HCT116 (cell line): ENCODE measurements around the gene NTN3. TPM values are rescaled to one million over a fixed set of nuclear protein-coding genes. Genes with fewer than 3 reads are reported as not detected.

ENCODE experiments used
- ATAC-seq: fragments of 200-7000 bp; cut with Tn5 transposase; 2 replicates; pipeline ENCODE4 v1.9.1; 2020; ENCODE audit warnings: mild to moderate bottlenecking, moderate library complexity
- BruUV-seq: library from RNA; stranded (reverse); fragments of 400-500 nt; replicated peaks from 2 replicates; lab custom pipeline; 2021; lab: Mats Ljungman, UMichigan
- CTCF ChIA-PET: fragments of 300-600 bp; sonication (Branson Sonifier 250); formaldehyde crosslinking; loops from one replicate; lab custom pipeline; 2021; ENCODE audit warnings: antibody characterized with exemption; lab: Charles Lee
- POLR2A ChIA-PET: fragments of 300-600, 350-600 bp; sonication (Branson Sonifier 250); formaldehyde crosslinking; loops from one replicate; lab custom pipeline; 2021; ENCODE audit warnings: antibody characterized with exemption; lab: Charles Lee
- RAD21 ChIA-PET, 2 experiments: fragments of 300-600 bp; sonication (Branson Sonifier 250); formaldehyde crosslinking; loops; one replicate each; lab custom pipeline; 2023; ENCODE audit warnings: low total read pairs in 2 of 2; ENCODE audit not compliant: uncharacterized antibody in 2 of 2, unreplicated experiment in 2 of 2, low non-redundant PET in 1 of 2; lab: Charles Lee
- DNase-seq: peaks from one replicate; pipeline ENCODE4 v3.0.0-alpha.2; 2010; ENCODE audit warnings: low read depth, low spot score
- H2AFZ ChIP-seq: fragments of 200-600 bp; shearing (Covaris generic), sonication (generic); 2 replicates; pipeline ENCODE4 v1.6.1; 2017; ENCODE audit warnings: low read depth, mixed run types, mixed read lengths, antibody characterized with exemption, low read length; ENCODE audit not compliant: poor library complexity, severe bottlenecking
- H3K27ac ChIP-seq: 2 replicates; pipeline ENCODE4 v1.5.1; 2012; ENCODE audit warnings: low read depth, low read length
- H3K27me3 ChIP-seq: fragments of 200-600 bp; sonication (generic); 2 replicates; pipeline ENCODE4 v1.6.1; 2016; ENCODE audit warnings: mixed run types, low read length, mixed read lengths; ENCODE audit not compliant: insufficient read depth
- H3K36me3 ChIP-seq, 2 experiments: fragments of 200-500 bp in 1 of 2; fragments of 200-600 bp in 1 of 2; sonication (Bioruptor generic) in 1 of 2; sonication (generic) in 1 of 2; 2 replicates each; pipeline versions ENCODE4 v1.5.1 to v1.6.1; 2014 to 2016; ENCODE audit warnings: low read length in 2 of 2, inconsistent platforms in 1 of 2, mixed read lengths in 1 of 2, mixed run types in 1 of 2; ENCODE audit not compliant: insufficient read depth in 2 of 2, control insufficient read depth in 1 of 2
- H3K4me1 ChIP-seq, 2 experiments: fragments of 200-600 bp in 1 of 2; sonication (generic) in 1 of 2; 2 replicates each; pipeline versions ENCODE4 v1.5.1 to v1.6.1; 2012 to 2017; ENCODE audit warnings: low read length in 2 of 2, inconsistent platforms in 1 of 2, mild to moderate bottlenecking in 1 of 2, mixed read lengths in 1 of 2, mixed run types in 1 of 2, moderate library complexity in 1 of 2; ENCODE audit not compliant: insufficient read depth in 2 of 2, control insufficient read depth in 1 of 2
- H3K4me2 ChIP-seq: fragments of 200-600 bp; sonication (generic); 2 replicates; pipeline ENCODE4 v1.6.1; 2017; ENCODE audit warnings: mixed run types, low read length, mixed read lengths
- H3K4me3 ChIP-seq, 2 experiments: fragments of 200-600 bp in 1 of 2; sonication (generic) in 1 of 2; replicated peaks in 1 of 2; 2 replicates each; pipeline ENCODE4 v1.5.1; 2011 to 2016; ENCODE audit warnings: low read length in 2 of 2, control low read depth in 1 of 2, low read depth in 1 of 2, mild to moderate bottlenecking in 1 of 2, mixed read lengths in 1 of 2, mixed run types in 1 of 2
- H3K79me2 ChIP-seq: fragments of 200-600 bp; sonication (generic); 2 replicates; pipeline ENCODE4 v1.6.1; 2017; ENCODE audit warnings: mild to moderate bottlenecking, mixed run types, low read length, moderate library complexity, mixed read lengths; ENCODE audit not compliant: insufficient read depth
- H3K9ac ChIP-seq: fragments of 200-600 bp; sonication (generic); 2 replicates; pipeline ENCODE4 v1.6.1; 2016; ENCODE audit warnings: low read length, mixed read lengths
- H3K9me2 ChIP-seq: fragments of 200-600 bp; sonication (generic), shearing (Covaris generic); 2 replicates; pipeline ENCODE4 v1.6.1; 2017; ENCODE audit warnings: mixed run types, mild to moderate bottlenecking, moderate library complexity; ENCODE audit not compliant: insufficient read depth
- H3K9me3 ChIP-seq, 2 experiments: fragments of 200-500 bp in 1 of 2; fragments of 200-600 bp in 1 of 2; sonication (Bioruptor generic) in 1 of 2; sonication (generic) in 1 of 2; 2 replicates each; pipeline ENCODE4 v1.6.1; 2014 to 2017; ENCODE audit warnings: low read length in 2 of 2, mixed read lengths in 2 of 2, inconsistent platforms in 1 of 2, low read depth in 1 of 2, mild to moderate bottlenecking in 1 of 2, mixed run types in 1 of 2, moderate library complexity in 1 of 2; ENCODE audit not compliant: control insufficient read depth in 1 of 2, insufficient read depth in 1 of 2
- H4K20me1 ChIP-seq: fragments of 200-600 bp; sonication (generic), shearing (Covaris generic); 2 replicates; pipeline ENCODE4 v1.6.1; 2017; ENCODE audit warnings: mixed run types, mild to moderate bottlenecking, moderate library complexity; ENCODE audit not compliant: insufficient read depth
- EGR1 ChIP-seq: IDR thresholded peaks from 2 replicates; pipeline ENCODE4 v1.6.1; 2012; ENCODE audit warnings: low read depth
- ELF1 ChIP-seq: IDR thresholded peaks from 2 replicates; pipeline ENCODE4 v1.6.1; 2012; ENCODE audit warnings: low read depth, borderline replicate concordance
- EZH2phosphoT487 ChIP-seq: fragments of 200-600 bp; IDR thresholded peaks from 2 replicates; pipeline ENCODE4 v1.6.1; 2018; ENCODE audit warnings: antibody characterized with exemption, borderline replicate concordance
- MAX ChIP-seq: IDR thresholded peaks from 2 replicates; pipeline ENCODE4 v1.6.1; 2012
- POLR2A ChIP-seq: IDR thresholded peaks from 2 replicates; pipeline ENCODE4 v1.7.0; 2011; ENCODE audit warnings: borderline replicate concordance; ENCODE audit not compliant: insufficient read depth, insufficient read length; ENCODE audit errors: extremely low read depth
- POLR2AphosphoS5 ChIP-seq: IDR thresholded peaks from 2 replicates; pipeline ENCODE4 v1.6.1; 2011; ENCODE audit warnings: mild to moderate bottlenecking, low read depth, low read length, moderate library complexity
- SP1 ChIP-seq: IDR thresholded peaks from 2 replicates; pipeline ENCODE4 v1.6.1; 2012; ENCODE audit warnings: low read depth
- TCF7L2 ChIP-seq: IDR thresholded peaks from 2 replicates; pipeline ENCODE4 v1.7.0; 2011; ENCODE audit warnings: borderline replicate concordance, inconsistent platforms; ENCODE audit not compliant: insufficient read depth, insufficient read length; ENCODE audit errors: extremely low read depth
- ZBTB33 ChIP-seq: IDR thresholded peaks from 2 replicates; pipeline ENCODE4 v1.6.1; 2011; ENCODE audit warnings: mild to moderate bottlenecking, low read length, moderate library complexity; ENCODE audit not compliant: insufficient replicate concordance; ENCODE audit errors: extremely low read depth
- ZFX ChIP-seq: fragments of 450-650 bp; IDR thresholded peaks from 2 replicates; pipeline ENCODE4 v1.6.1; 2017
- ZNF274 ChIP-seq: fragments of 200-500 bp; sonication (Bioruptor generic); IDR thresholded peaks from 2 replicates; pipeline ENCODE4 v1.6.1; 2014; ENCODE audit warnings: mild to moderate bottlenecking, low read depth, low read length, inconsistent platforms
- intact Hi-C: fragments of 100-400 bp; cut with micrococcal nuclease; formaldehyde crosslinking; loops from 2 replicates; pipeline ENCODE4 v1.10.0; 2022
- total RNA-seq: library from RNA; stranded (reverse); gene quantifications from one replicate; pipeline ENCODE4 v1.2.1, GENCODE V29; 2021; ENCODE audit not compliant: unreplicated experiment

NTN3 gene
- total RNA-seq, 1 experiment from 2014 or later = 0.30 TPM

- DNase-seq = peak; percentile 86
- CTCF ChIA-PET = interaction anchor here (0.7 to 1.3 kb wide), 2 partner anchors 15 to 265 kb away, joined by 4 read pairs; partner anchors contain the start of gene TBC1D24
These were observed 11.3 kb upstream of the NTN3 start, which contains the start of gene TEDC2 for GRCh38 chr16:2459647-2460390. Gene TEDC2 (plus strand): TSS chr16:2460109. CDS start chr16:2460145, 36 bp downstream.

More at GRCh38 chr16:2459647-2460390, 11.3 kb upstream of the NTN3 start, which contains the start of gene TEDC2:
- no TSS peak for BruUV-seq
- Histone ChIP-seq H3K27ac (peak within 1 kb of the TSS; percentile 66), H3K36me3 (peaks cover 9 to 22% of the 10 kb centered on the region in 2 experiments; a peak in 3 of 4 replicates), H3K9ac (peak within 1 kb of the TSS; percentile 70), H2AFZ (no peak within 1 kb of the TSS), H3K4me3 (peak within 1 kb of the TSS; percentile 64 to 75), H3K9me2 (no peaks in the 10 kb centered on the region), H4K20me1 (no peaks in the 10 kb centered on the region), H3K4me2 (peak within 1 kb of the TSS; percentile 95), H3K4me1 (peaks cover 6 to 34% of the 10 kb centered on the region in 2 experiments; a peak in 3 of 4 replicates), H3K27me3 (no peaks in the 10 kb centered on the region), H3K79me2 (peaks cover 7% of the 10 kb centered on the region; the same call in 1 of the 2 replicates), H3K9me3 (no peaks in the 10 kb centered on the region)
- intact Hi-C loops = loop anchor here (5.0 kb wide), 1 partner anchor 33 kb away; the partner anchor contains the start of gene CCNF
- ChIA-PET RAD21 (no interaction called here), POLR2A (interaction anchor here (0.6 to 2.0 kb wide), 6 partner anchors 9 to 452 kb away, joined by 3 to 9 read pairs (median 4); partner anchors contain the start of genes FLYWCH1, TBC1D24 and TRAF7)
- peak; percentile 91 for ATAC-seq
- TF ChIP-seq MAX = peak; percentile 72
- peak; percentile 59 for TF ChIP-seq SP1
- peak; percentile 48 for TF ChIP-seq POLR2AphosphoS5
- no peak for TF ChIP-seq ZBTB33
- peak; percentile 76 for TF ChIP-seq POLR2A
- no peak for TF ChIP-seq EZH2phosphoT487
- peak; percentile 61; the same call in 1 of the 2 replicates for TF ChIP-seq ZFX
- no peak for TF ChIP-seq ZNF274
- TF ChIP-seq ELF1 = no peak
- peak; percentile 57; the same call in 1 of the 2 replicates for TF ChIP-seq EGR1
- TF ChIP-seq TCF7L2 = peak; percentile 72
